Psoas muscle (tissue), 8 donors: ENCODE results near the gene LRRC10B. TPM values are rescaled to one million over a fixed set of nuclear protein-coding genes. Genes with fewer than 3 reads are reported as not detected.
A peak's percentile ranks its signal among the peaks of the same experiment; 100 is the strongest.

Source experiments
- ATAC-seq, 4 donors: fragments of 200-7000 bp; cut with Tn5 transposase; one replicate each; pipeline ENCODE4 v1.9.1; 2020; ENCODE audit warnings: moderate library complexity in 3 of 4, mild to moderate bottlenecking in 2 of 4
- DNase-seq, 2 donors: peaks; one replicate each; pipeline ENCODE4 v3.0.0-alpha.2; 2020
- H3K27ac ChIP-seq: fragments of 200-600 bp; one replicate; pipeline ENCODE4 v1.8.0; 2022
- H3K27me3 ChIP-seq, 3 donors: fragments of 200-600 bp in 1 of 3; one replicate each; pipeline versions ENCODE4 v1.6.1 to v1.8.0; 2013 to 2022; ENCODE audit warnings: low read length in 2 of 3, mild to moderate bottlenecking in 2 of 3, moderate library complexity in 1 of 3; ENCODE audit not compliant: insufficient read depth in 3 of 3
- H3K36me3 ChIP-seq, 2 donors: fragments of 200-600 bp in 1 of 2; one replicate each; pipeline versions ENCODE4 v1.6.1 to v1.8.0; 2013 to 2022; ENCODE audit warnings: low read depth in 1 of 2, mild to moderate bottlenecking in 1 of 2, moderate library complexity in 1 of 2; ENCODE audit not compliant: insufficient read depth in 1 of 2
- H3K4me1 ChIP-seq: fragments of 200-600 bp; one replicate; pipeline ENCODE4 v1.8.0; 2022
- H3K4me3 ChIP-seq: fragments of 200-600 bp; one replicate; pipeline ENCODE4 v1.8.0; 2022; ENCODE audit warnings: mild to moderate bottlenecking
- H3K9me3 ChIP-seq: fragments of 200-600 bp; one replicate; pipeline ENCODE4 v1.8.0; 2022
- WGBS, 3 donors: extraction: QIAGEN DNeasy Blood & Tissue Kit; methylation state at CpG; one replicate each; pipeline versions ENCODE4 v1.1.6 to v1.1.7; 2013; 5-methylcytosine and 5-hydroxymethylcytosine counted together
- intact Hi-C, 2 donors: fragments of 100-400 bp; cut with DNase I; formaldehyde crosslinking; loops; one replicate each; pipeline versions ENCODE4 v1.11.0 to v1.14.2; 2022
- polyA plus RNA-seq, 3 donors: library from polyadenylated mRNA; stranded (reverse); fragments of 200-250 nt; gene quantifications; one replicate each; pipeline ENCODE4 v1.2.3, GENCODE V29; 2013
- total RNA-seq, 4 donors: library from RNA; stranded (reverse); fragmentation: NEBNext Ultra II Directional in 2 of 4; extraction: Animal tissue kit (Norgen Biotek cat#: 25700) in 2 of 4; gene quantifications; one replicate each; pipeline versions ENCODE4 v1.2.1 to v1.2.4, GENCODE V29; 2021 to 2023
- TF ChIP-seq, protein P1 (sequence below): fragments of 200-600 bp; IDR thresholded peaks from one replicate; pipeline ENCODE4 v1.8.0; 2022; ENCODE audit warnings: antibody characterized with exemption
- donor health status: healthy with polysubstance abuse.
- donor health status: DM: no; HTN: no; CAD: no; lungs with moderate emphysema.
- donor health status: Bipolar disorder and iron deficiency.
- donor health status: healthy.
- donor health status: DM: yes; HTN: yes; CAD: no.
- donor health status: DM: no; HTN: no; CAD: no.
- donor health status: DM: no; HTN: no; CAD: no.
- donor health status: DM: yes; HTN: yes; CAD: no.

LRRC10B gene
- total and polyA plus RNA-seq, 7 donors: 0.24 to 2.1 (median 0.52) TPM; not detected in 1

GRCh38 chr11:61509043-61510029, 787 bp downstream of the LRRC10B start:
- TF ChIP-seq, protein P1, sequence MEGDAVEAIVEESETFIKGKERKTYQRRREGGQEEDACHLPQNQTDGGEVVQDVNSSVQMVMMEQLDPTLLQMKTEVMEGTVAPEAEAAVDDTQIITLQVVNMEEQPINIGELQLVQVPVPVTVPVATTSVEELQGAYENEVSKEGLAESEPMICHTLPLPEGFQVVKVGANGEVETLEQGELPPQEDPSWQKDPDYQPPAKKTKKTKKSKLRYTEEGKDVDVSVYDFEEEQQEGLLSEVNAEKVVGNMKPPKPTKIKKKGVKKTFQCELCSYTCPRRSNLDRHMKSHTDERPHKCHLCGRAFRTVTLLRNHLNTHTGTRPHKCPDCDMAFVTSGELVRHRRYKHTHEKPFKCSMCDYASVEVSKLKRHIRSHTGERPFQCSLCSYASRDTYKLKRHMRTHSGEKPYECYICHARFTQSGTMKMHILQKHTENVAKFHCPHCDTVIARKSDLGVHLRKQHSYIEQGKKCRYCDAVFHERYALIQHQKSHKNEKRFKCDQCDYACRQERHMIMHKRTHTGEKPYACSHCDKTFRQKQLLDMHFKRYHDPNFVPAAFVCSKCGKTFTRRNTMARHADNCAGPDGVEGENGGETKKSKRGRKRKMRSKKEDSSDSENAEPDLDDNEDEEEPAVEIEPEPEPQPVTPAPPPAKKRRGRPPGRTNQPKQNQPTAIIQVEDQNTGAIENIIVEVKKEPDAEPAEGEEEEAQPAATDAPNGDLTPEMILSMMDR: peak; percentile 60
- Histone ChIP-seq H3K36me3 (no peaks in the 10 kb centered on the region), H3K4me1 (no peaks in the 10 kb centered on the region), H3K9me3 (no peaks in the 10 kb centered on the region), H3K27ac (peak overlapping the region; percentile 51), H3K27me3 (peaks cover 0 to 66% (median 23%) of the 10 kb centered on the region in 3 donors), H3K4me3 (peak overlapping the region; percentile 44)
- peak; percentile 74 to 84 for DNase-seq
- intact Hi-C loops: no loop called here
- WGBS, 3 donors: 5 to 7% (median 7%) methylated on average over 85 to 117 of the region's 117 CpGs
- peak; percentile 90 to 96 (median 92) for ATAC-seq

- TF ChIP-seq, protein P1: no peak
- intact Hi-C loops: no loop called here
- H3K4me1 ChIP-seq: no peaks in the 10 kb centered on the region
- H3K27me3 ChIP-seq: peaks cover 0 to 56% (median 23%) of the 10 kb centered on the region in 3 donors
- DNase-seq (no peak), ATAC-seq (no peak)
- H3K9me3 ChIP-seq: no peaks in the 10 kb centered on the region
- no peak overlapping the region for H3K4me3 ChIP-seq
- WGBS, 3 donors: 52 to 72% (median 54%) methylated on average over 16 of the region's 16 CpGs
- H3K36me3 ChIP-seq: no peaks in the 10 kb centered on the region
- H3K27ac ChIP-seq: peak overlapping the region; percentile 23
These were observed 1.8 kb downstream of the LRRC10B start for GRCh38 chr11:61510166-61510919.

DNA sequence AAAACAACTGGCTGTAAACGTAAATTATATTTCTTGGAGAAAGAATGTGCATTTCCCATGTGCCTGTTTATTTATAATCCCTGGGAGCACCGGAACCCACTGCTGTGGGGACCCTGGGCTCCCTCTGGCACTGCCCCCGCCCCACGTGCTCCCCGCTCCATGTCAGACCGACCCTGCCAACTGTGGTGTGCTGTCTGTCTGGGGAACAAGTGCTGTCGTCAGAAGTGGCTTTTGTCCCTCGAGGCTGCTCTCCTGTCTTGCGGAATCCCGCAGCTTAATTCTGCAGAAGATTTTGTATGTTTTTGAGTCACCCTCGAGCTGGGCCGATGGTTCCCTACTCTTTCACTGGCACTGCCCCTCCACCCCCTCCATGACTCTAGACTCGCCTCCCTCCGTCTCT, 2.4 kb downstream of the LRRC10B start:
- no peak for ATAC-seq
- peaks cover 0 to 50% (median 18%) of the 10 kb centered on the region in 3 donors for H3K27me3 ChIP-seq

DNA sequence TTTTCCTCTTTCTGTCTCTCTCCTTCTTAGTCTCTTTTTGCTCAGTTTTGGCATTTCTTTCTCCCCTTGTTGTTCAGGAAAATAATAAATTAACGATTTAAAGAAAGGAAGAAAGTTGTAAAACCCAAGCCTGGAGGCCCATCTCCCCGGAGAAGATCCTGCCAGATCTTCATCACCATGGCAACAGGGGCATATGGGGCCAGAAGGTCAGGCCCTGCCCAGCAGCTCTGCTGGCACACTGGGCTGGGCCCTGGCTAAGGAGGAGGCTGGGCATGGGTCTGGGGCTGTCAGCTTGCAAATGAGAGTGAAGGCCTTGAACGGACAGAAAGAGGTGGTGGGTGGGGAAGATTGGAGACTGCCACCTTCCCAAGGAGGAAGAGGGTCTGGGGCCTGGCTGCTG, 2.8 kb downstream of the LRRC10B start:
- no peak for DNase-seq
- 37 to 52% (median 44%) methylated on average over 3 of the region's 3 CpGs for WGBS, 3 donors
- Histone ChIP-seq H3K36me3 (no peaks in the 10 kb centered on the region), H3K4me1 (no peaks in the 10 kb centered on the region), H3K27ac (no peak overlapping the region), H3K27me3 (peaks cover 0 to 45% (median 15%) of the 10 kb centered on the region in 3 donors), H3K9me3 (no peaks in the 10 kb centered on the region), H3K4me3 (no peak overlapping the region)
- TF ChIP-seq, protein P1: no peak
- intact Hi-C loops: no loop called here
- no peak for ATAC-seq

More for the DNA sequence above, 2.4 kb downstream of the LRRC10B start:
- Histone ChIP-seq H3K4me3 (no peak overlapping the region), H3K36me3 (no peaks in the 10 kb centered on the region), H3K9me3 (no peaks in the 10 kb centered on the region), H3K4me1 (no peaks in the 10 kb centered on the region), H3K27ac (peak overlapping the region; percentile 23)
- TF ChIP-seq, protein P1: no peak
- 45 to 51% (median 49%) methylated on average over 14 of the region's 14 CpGs for WGBS, 3 donors
- no peak for DNase-seq
- intact Hi-C loops: no loop called here
